ENCODE data around the gene SLC17A3.

Gene SLC17A3

DNA sequence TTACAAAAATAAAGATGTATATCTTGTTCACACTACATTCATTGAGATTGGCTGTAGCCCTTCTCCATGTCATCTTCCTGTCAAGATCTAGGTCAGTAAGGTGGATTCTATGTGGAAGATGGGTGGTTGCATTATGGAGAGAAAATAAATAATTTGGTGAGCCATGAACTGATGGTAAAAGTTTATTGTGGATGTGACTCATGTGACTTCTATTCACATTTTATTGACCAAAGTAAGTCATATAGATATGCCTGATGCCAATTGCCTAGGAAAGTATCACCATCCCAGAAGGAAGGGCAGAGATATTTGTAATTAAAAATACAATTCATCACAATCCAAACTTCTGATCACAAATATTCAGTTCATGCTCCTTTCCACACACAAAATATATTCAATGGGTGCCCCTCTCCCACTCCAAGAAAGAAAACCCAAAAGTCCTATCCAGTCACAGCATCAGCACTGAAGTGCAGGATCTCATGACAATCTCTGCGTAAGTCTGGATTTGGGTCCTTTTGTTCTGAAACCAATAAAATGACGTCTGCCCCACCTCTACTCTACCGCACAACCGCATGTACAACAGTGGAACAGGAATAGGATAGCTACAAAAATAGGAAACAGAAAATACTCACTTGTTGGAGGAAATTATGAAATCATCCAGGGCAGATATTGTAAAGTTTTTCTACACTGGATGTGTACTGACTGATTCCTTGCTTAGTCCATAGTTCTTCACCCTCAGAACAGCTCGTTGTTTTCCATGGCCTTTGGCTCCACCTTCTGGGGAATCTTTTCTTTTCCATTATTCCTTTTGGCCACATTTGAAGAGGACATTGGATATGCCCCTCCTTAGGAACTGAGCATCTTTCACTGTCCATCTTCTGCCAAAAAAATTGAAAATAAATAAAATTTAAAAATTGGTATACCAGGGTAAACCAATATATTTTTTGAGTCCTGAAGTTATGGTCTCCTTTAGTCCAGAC, 16.1 kb upstream of the SLC17A3 start:
- DNase-seq, result no peak

DNA sequence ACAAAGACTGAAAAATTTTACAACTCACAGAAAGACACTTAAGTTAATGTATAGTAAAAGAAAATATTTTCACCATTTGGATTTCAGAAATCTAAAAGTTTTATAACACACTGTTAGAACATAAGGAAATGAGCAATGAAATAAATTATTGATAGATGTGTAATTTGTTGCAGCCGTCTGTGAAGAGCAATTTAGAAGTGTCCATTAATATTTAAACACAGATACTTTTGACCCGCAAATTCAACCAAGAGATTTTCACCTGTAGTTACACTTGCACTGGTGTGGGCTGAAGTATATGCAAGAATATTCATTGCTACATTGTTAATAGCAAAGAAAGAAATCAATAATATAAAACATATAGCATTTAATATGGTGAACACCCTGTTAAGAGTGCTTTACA, 14.6 kb upstream of the SLC17A3 start:
- no peak for DNase-seq

DNA sequence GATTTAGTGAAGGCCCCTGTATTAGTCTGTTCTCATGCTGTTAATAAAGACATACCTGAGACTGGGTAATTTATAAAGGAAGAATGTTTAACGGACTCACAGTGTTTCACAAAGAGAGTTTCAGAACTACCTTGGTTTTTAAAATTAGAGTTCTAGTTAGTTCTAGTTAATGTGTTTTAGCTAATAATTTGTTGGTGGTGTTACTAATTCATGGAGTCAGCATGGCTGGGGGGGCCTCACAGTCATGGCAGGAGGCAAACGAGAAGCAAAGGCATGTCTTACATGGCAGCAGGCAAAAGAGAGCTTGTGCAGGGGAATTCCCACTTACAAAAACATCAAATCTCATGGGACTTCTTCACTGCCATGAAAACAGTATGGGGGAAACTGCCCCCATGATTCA, 12.0 kb upstream of the SLC17A3 start:
- DNase-seq, result no peak

DNA sequence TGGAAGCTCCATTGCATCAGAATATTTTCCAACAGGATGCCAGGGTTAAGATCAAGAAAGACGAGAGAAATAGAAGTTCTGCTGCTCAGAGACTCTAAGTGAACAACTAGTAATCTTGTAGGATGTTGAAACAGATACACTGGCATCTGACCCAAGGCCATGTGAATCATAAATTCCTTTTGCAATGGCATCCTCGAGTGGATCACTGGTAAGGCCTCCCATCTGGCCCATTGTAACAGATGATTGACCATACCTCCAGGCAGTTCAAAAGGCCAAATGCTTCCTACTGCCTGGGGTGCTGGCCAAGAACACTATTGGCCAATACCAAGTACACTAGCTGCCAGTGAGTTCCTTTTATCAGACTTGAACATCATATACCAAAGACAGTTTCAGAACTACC, 9.9 kb upstream of the SLC17A3 start:
- no peak for DNase-seq

DNA sequence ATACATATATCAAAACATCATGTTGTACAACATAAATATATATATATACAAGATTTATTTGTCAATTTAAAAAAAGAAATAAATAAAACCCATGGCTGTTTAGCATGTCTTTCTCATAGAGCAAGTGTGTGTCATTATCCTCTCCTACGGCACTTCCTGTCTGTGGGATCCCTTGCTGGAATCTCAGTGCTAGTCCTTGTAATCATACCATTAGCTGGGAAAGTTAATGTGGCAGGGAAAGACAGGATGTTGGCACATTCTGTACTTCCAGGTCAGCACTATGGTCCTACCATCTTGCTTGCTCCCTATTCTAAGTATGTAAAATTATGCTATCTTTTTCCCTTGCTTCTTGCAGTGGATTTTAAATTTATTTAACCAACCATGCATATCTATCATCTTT, 9.5 kb upstream of the SLC17A3 start:
- DNase-seq, result no peak

DNA sequence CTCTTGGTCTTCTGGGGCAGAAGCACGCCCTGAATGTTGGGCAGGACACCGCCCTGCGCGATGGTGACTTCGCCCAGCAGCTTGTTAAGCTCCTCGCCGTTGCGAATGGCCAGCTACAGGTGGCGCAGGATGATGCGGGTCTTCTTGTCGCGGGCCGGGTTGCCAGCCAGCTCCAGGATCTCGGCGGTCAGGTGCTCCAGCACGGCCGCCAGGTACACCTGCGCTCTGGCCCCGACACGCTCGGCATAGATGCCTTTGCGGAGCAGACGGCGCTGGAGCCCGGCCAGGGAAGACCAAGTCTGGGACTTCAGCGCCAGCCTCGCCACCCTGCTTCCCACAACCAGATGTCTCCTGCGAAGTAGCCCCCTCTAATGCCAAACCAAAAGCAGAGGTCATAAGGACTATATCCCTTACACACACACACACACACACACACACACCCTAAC, 8.0 kb upstream of the SLC17A3 start:
- no peak for DNase-seq

DNA sequence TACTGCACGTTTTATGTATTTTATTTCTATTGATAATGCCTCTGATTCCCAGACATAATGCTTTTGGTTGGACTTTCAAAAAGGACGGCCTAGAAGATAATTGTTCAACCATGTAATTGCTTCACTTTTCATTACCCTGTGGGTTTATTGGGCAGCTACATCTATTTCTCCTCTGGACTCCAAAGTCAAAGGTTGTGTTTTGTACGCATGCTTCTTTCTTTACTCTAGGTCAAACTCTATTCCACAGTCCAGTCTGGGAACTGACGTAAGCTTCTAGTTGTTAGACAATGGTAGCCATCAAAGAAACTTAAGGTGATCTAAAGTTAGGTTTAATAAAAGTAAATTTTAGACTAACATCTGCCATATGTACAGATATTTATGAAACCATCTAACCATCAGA, 6.6 kb upstream of the SLC17A3 start:
- no peak for DNase-seq

DNA sequence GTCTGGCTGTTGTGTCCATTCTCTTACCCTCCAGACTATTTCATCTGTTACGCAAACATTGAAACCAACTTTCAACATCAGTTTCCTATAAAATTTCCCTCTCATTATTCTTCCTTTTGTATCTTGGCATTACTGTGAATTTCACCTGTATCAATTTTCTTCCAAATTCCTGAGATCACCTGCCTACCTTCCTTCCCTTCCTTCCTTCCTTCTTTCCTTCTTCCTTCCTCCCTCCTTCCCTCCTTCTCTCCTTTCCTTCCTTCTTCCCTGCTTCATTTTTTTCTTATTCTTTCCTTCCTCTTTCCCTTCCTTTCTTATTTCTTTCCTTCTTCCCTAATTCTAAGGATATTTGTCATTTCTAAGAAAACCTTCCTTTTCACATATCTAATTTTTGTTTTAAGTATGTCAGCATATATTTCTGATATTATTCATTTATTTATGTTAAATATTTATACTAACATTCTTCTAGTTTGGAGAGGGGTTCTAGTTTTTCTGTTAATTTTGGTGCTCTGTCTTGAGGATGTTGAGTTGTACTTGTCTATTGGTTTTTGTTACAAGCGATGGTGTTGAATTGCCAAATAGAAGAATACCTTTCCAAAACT, 4.8 kb upstream of the SLC17A3 start:
- DNase-seq, result no peak

DNA sequence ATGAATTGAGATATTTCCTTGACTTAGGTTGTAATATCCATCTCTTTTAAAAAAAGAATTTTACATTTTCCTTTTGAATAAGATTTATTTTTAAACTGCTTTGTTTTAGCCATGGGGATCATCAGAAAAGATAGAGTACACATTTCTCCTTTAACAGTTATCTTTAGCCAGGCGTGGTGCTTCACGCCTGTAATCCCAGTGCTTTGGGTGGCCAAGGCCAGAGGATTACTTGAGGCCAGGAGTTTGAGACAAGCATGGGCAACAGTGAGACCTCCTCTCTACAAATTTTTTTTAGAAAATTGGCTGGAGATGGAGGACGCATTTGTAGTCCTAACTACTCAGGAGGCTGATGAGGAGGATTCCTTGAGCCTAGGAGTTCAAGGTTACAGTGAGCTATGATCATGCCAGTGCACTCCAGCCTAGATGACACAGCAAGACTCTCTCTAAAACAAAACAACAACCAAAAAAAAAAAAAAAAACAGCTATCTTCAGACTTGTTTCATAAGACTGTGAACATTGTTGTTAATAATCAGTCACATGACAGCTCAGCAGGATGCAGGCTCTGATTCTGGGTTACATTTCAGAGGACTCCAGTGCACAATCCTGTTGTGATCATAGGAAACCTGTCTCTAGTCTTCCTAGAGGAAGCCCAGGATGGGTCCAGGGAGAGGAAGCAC, 2.0 kb upstream of the SLC17A3 start:
- no peak for DNase-seq

DNA sequence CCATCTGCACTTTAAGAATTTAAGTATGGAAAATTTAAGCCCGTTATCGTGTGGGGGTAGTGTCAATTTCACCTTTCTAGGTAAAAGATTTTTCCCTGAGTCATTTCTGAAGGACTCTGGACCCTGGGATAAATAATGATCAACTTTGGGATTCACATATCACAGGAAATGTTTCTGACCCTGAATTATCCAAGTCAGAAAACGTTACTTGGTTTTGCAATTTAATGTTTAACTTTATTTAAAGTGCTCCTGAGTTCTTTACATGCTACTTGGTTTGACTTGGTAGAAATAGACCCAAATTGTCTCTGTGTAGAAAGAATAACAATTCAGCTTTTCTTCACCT, 1.5 kb upstream of the SLC17A3 start:
- no peak for DNase-seq

DNA sequence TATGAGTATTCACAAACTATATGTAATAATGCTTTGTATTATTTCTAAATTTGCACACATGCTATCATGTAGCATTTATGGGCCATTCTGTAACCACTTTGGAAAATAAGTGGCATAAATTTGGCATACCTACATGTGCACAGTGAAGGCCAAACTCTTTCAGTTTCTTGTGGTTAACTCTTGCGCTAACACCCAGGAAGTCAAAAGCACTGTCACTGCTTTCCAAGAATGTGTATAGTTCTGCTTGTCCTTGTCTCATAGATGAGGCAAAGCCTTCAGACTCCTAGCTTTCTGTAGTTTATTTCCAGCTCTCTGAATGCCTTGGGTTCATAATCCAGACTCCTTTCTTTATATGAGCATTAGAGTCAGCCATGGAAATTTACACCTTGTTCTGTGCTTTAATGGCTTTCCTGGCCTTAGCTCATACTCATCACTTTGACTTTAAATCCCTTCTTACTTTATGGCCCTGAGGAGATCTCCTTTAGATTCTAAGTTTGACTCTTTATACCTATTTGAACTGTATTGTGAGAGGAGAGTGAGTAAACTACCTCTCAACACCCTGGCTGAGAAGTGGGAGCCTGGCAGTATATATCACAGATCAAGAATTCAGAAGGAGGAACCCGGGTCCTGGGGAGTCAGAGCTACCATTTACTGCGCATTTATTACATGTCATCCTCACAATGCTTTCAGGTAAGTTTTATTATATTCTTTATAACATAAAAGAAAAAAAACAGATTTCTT, 949 bp upstream of the SLC17A3 start:
- DNase-seq, result no peak

DNA sequence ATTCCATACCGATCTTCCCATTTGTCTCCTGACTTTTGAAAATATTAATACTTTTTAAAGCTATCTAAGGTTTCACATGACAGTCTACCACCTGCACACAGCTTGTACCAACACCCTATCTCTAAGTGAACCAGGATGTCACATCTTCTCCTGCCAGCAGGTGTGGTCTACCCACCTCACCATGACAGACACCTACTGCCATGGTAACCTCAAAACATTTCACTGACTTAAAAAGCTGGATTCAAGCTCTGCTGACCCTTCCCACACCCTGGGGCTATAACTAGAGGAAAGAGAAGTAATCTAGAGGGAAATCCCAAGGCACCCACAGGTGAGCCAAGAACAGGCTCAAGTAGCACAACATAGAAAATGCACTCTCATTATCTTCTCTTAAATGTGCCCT, 1.2 kb downstream of the SLC17A3 start:
- no peak for DNase-seq

DNA sequence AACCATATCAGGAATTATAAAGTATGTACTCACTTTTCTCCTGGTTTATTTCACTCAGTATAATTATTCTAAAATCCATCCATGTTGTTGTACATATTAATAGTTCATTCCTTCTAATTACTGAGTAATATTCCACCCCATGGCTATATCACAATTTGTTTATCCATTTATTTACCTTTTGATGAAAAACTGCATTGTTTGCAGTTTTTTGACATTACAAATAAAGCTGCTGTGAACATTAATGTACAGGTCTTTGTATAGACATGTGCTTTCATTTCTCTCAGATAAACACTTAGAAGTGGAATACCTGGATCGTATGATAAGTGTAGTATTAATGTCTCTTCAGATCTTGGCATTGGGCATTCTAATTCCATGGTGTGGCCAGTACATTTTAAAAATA, 4.2 kb downstream of the SLC17A3 start:
- no peak for DNase-seq

DNA sequence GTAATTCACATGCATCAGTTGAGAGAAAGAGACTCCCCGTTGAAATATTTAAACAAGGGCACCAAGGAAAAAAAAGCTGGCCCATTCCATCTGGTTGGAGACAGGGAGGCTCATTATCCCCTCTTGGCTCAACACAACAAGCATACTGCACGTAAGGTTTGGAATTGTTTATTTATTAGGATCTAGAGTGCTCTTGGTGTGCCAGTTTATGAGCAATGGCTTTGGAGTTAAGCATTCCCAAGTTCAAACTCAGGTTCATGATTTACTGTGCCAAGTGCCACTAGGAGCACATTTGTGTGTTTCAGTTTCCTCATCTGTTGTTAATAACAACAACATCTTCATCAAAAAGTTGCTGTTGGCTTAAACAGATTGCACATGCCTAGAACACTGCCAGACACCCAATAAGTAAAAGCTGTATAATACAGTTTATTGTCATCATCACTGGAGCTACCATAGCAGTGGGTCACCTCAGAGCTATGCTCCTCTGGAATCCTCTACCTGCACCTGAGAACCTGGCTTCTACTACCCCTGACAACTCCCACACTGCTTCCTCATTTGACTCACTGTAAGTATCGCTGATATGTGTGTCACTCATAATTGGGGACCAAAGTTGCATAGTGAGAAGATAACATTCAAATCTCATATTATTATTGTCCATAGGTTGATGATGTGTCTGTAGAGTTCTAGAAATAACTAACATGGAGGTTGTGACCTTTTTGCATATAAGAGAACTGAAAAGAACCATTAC, 5.4 kb downstream of the SLC17A3 start:
- DNase-seq, result no peak

DNA sequence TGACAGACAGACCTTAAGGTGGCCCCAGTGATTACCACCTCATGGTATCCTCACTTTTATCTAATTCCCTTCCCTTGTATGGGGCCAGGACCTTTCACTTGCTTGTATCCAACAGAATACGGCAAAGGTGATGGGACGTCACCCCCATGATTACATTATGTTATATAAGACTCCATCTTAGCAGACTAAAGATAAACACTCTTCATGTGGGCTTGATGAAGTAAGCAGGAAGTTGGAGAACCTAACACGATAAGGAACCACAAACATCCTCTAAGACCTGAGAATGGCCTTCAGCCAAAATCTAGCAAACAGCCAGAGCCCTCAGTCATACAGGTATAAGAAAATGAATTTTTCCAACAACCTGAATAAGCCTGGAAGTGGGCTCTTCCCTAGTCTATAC, 8.0 kb downstream of the SLC17A3 start:
- DNase-seq, result no peak

DNA sequence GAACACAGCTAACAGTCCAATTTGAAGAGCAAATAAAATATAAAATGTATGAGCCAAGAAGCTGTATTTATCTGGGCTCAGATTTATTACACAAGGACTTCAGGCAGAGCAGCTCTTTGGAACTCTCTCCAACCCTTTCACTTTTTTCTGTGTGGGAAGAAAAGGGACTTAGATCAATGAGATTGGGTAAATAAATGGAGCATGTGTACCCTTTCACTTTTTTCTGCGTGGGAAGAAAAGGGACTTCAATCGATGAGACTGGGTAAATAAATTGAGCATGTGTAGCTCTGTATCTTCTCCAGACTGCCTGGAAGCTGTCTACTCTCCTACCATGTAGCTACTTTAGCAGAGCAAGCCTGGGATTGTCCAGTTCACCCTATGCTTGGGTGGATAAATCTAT, 10.7 kb downstream of the SLC17A3 start:
- DNase-seq, result no peak

DNA sequence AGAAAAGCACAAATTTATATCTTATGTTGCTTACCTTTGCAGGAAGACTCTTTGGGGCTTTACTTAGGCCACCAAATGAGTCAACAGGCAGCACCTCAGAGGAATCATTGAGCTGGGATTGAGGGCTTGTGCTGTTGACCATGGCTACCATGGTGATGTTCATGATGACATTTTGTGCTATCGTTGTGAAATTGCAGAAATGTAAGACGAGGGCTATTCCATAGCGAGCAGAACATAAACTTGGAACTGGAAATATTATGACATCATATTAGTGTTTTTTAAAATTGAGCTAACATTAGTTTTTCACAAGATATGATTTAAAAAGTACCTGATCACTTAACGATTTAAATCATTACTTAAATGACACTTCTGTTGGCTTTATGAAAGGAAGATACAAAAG, 11.8 kb downstream of the SLC17A3 start:
- no peak for DNase-seq

DNA sequence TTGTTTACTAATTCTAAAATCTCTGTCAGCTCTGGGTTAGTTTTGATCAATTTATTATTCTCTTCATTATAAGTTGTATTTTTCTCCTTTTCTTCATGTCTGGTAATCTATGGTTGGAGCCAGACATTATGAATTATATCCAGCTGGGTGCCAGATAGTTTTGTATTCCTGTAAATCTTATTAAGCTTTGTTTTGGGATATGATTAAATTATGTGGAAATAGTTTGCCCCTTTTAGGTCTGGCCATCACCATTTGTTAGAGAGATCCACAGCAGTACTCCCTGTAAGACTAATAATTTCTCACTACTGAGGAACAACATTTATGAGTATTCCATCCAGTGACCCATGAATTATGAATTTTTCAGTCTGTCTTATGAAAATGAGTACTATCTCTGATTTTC, 21.3 kb downstream of the SLC17A3 start:
- no peak for DNase-seq

DNA sequence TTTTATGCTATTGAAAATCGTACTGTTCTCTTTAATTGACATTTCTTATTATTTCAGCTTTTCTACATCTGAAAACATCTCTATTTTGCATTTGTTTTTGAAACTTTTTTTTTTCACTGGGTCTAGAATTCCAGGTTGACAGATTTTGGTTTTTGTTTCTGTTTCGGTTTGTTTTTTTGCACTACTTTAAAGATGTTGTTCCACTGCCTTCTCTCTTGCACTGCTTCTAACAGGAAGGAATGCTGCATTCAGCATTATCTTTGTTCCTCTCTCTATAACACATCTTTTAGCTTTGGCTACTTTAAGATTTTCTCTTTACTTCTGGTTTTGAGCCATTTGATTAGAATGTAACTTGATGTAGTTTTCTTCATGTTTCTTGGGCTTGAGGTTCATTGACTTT, 22.1 kb downstream of the SLC17A3 start:
- no peak for DNase-seq

DNA sequence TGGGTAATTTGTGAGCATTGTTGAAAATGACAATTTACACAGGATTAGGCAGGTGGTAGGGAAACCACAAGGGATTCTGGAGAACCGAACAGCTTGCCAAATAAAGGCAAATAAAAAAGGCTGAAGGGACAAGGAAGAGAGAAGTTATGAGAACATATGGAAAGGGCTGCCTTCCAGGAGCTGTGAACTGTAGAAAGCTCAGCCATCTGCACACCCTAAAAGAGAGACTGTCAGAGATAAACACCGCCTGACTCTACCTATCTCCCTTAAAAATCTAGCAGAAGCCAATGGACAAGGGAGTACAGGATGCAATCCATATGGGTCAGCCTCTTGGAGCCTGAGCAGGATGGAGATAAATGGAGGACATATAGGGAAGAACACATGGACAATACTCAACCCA, 29.5 kb downstream of the SLC17A3 start:
- DNase-seq, result no peak

DNA sequence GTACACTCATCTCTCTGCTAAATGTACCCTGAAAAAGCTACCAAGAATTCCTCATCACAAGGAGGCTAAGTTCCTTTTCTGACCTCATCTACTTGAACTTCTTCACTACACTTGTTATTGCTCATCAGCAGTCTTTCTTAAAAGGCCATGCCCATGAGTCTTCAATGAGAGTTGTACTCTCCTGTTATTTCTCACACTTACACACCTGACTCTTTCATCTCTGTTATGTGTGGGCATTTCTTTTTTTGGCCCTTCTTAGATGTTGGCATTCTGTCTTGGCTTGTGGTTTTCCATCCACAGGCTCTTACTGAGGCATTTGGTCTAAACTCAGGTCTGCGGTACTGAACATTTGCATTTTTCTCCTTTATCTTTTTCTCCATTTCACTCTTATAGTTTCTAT, 31.5 kb downstream of the SLC17A3 start:
- DNase-seq, result no peak

DNA sequence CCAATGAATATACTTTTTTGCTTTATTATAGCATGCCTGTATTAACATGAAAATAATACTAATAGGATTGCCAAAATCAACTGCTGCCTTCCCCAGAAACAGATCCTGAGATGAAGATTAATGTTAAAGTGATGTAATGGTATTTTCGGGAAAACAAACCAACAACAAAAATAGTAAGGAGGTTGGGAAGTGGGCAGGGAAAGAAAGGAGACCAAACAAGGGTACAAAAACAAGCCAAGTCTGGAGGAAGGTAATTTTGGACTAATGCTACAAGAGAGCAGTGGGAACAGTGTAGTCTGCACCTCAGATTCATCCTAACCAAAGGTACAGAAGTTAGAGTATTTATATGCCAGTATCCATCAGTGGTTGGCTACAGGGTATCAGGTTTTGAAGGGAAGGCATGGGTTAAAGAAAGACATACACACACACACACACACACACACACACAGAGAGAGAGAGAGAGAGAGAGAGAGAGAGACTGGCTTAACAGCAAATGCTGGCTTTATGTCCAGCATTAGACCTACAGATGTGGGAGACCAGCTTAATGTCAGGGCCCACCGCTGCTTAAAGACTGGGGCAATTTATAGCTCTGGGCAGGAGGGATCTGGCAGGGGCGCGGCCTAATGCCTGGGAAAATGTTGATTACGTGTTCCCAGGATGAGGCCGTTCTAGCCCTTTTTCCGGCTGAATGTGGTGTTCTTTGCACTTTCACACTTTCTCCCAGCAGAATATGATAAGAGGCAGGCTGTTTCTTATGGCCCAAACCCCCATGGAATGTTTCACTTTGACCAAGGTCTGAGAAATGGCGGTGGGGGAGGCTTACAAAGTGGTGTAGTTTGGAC, 38.4 kb downstream of the SLC17A3 start:
- DNase-seq, result no peak

All from NCI-H187 treated with DMSO at 0.1 percent for 48 hours (cell line).